ENCODE results near the gene ARMS2.

Gene ARMS2

GRCh38 chr10:122473116-122473515 is 18.7 kb downstream of the ARMS2 start:
- no peak for DNase-seq (ENCODE audit: low spot score)

GRCh38 chr10:122474131-122474818 is 19.8 kb downstream of the ARMS2 start:
- no peak for DNase-seq (ENCODE audit: low spot score)

GRCh38 chr10:122475100-122475499 is 20.6 kb downstream of the ARMS2 start:
- DNase-seq (ENCODE audit: low spot score), result no peak

GRCh38 chr10:122475591-122476332 is 21.3 kb downstream of the ARMS2 start:
- DNase-seq (ENCODE audit: low spot score), result no peak

GRCh38 chr10:122476333-122476695 is 21.9 kb downstream of the ARMS2 start:
- DNase-seq (ENCODE audit: low spot score), result no peak

GRCh38 chr10:122477436-122477835 is 23.0 kb downstream of the ARMS2 start:
- DNase-seq (ENCODE audit: low spot score), result no peak

- DNase-seq (ENCODE audit: low spot score), result no peak
Measured at GRCh38 chr10:122478971-122479370, 24.5 kb downstream of the ARMS2 start.

GRCh38 chr10:122480146-122480833 is 25.8 kb downstream of the ARMS2 start:
- DNase-seq (ENCODE audit: low spot score), result no peak

GRCh38 chr10:122481296-122482056 is 27.0 kb downstream of the ARMS2 start:
- no peak for DNase-seq (ENCODE audit: low spot score)

GRCh38 chr10:122484276-122485060 is 30.0 kb downstream of the ARMS2 start:
- DNase-seq (ENCODE audit: low spot score), result no peak

- DNase-seq (ENCODE audit: low spot score), result no peak
Measured at GRCh38 chr10:122485670-122486069, 31.2 kb downstream of the ARMS2 start.

GRCh38 chr10:122486406-122487080 is 32.1 kb downstream of the ARMS2 start:
- DNase-seq (ENCODE audit: low spot score), result no peak

- no peak for DNase-seq (ENCODE audit: low spot score)
Measured at GRCh38 chr10:122487174-122487765, 32.8 kb downstream of the ARMS2 start.

GRCh38 chr10:122490268-122490667 is 35.8 kb downstream of the ARMS2 start:
- DNase-seq (ENCODE audit: low spot score), result no peak

GRCh38 chr10:122490786-122491680 is 36.6 kb downstream of the ARMS2 start:
- peak; percentile 16 for DNase-seq (ENCODE audit: low spot score)

- no peak for DNase-seq (ENCODE audit: low spot score)
Measured at GRCh38 chr10:122492006-122492405, 37.6 kb downstream of the ARMS2 start.

- no peak for DNase-seq (ENCODE audit: low spot score)
Measured at GRCh38 chr10:122492999-122493481, 38.6 kb downstream of the ARMS2 start.

GRCh38 chr10:122493761-122494160 is 39.3 kb downstream of the ARMS2 start:
- DNase-seq (ENCODE audit: low spot score), result no peak

- no peak for DNase-seq (ENCODE audit: low spot score)
Measured at GRCh38 chr10:122494173-122494820, 39.8 kb downstream of the ARMS2 start.
